Measurements from ENCODE around the gene ARHGAP20.

DNA sequence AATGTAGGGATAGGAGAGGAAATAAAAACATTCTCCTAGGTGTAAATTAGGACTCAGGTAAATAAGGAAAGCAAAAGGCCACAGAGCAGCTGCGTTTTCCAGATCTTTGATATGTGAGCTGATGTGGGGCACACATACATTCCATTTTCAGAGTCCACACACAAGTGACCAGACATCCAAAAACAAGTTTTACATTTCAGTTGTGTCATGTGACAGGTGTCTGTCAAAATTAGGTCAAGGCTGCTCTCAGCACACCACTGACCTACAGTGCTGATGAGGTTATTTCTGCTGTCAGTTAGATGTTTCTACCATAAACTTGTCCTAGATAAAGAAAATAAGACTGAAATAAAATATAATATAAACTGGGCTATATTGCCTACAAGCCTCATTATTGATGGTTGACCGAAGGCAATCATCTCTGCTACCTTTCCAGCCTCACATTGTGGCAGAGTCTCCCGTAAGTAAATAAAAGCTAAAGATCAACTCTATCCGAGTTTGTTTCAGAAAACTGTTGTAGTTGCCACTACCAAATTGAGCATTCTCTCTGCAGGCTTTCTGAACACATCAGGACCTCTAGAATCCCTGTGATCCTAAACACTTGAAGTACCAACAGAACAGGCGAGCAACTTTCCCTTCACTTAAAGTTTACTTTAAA is 7.9 kb downstream of the ARHGAP20 start:
- TF ChIP-seq CTCF (conservative IDR thresholded peaks at IDR 0.05; ENCODE audit: low read depth, low read length) (no peak), EZH2phosphoT487 (IDR thresholded peaks at IDR 0.05; ENCODE audit: borderline replicate concordance, low read length) (no peak), EZH2 (IDR thresholded peaks at IDR 0.05; ENCODE audit: low read length, unreplicated experiment) (no peak)

Data from PC-3 (cell line).